HepG2 (cell line): Measurements from ENCODE around the gene SPDYE6. TPM values are rescaled to one million over a fixed set of nuclear protein-coding genes. Genes with fewer than 3 reads are reported as not detected.

Experiments used
- ATAC-seq: fragments of 200-7000 bp; cut with Tn5 transposase; 3 replicates; pipeline ENCODE4 v1.9.1; 2020; ENCODE audit warnings: mild to moderate bottlenecking, moderate library complexity
- BruUV-seq: library from RNA; stranded (reverse); fragments of 400-500 nt; replicated peaks from 2 replicates; lab custom pipeline; 2021; lab: Mats Ljungman, UMichigan
- CTCF ChIA-PET: fragments of 300-600 bp; formaldehyde crosslinking; extraction: SDS; loops from one replicate; lab custom pipeline; 2021; ENCODE audit warnings: low total read pairs, inconsistent platforms, low intra/inter-chr PET ratio; lab: Yijun Ruan, JAX
- POLR2A ChIA-PET: fragments of 350-600 bp; sonication (Branson Sonifier 250); formaldehyde crosslinking; loops from one replicate; lab custom pipeline; 2020; ENCODE audit warnings: antibody characterized with exemption, inconsistent platforms; lab: Yijun Ruan, JAX
- DNase-seq: peaks from one replicate; pipeline ENCODE4 v3.0.0-alpha.2; 2015; ENCODE audit warnings: low spot score
- FAIRE-seq: peaks from 3 replicates; lab custom pipeline; 2011; peaks lifted over from hg19 to GRCh38; lab: Jason Lieb, UNC
- H2AFZ ChIP-seq: one replicate; pipeline ENCODE4 v1.6.1; 2011; ENCODE audit warnings: low read length, inconsistent platforms
- H3K27ac ChIP-seq: fragments of 300-600 bp; 3 replicates; pipeline ENCODE4 v1.8.0; 2011; ENCODE audit warnings: mixed run types, mild to moderate bottlenecking, mixed read lengths, low read length, inconsistent platforms; ENCODE audit not compliant: insufficient read depth; ENCODE audit errors: extremely low read length
- H3K27me3 ChIP-seq, 2 experiments: fragments of 200-600 bp in 1 of 2; 2 replicates in 1 of 2; 3 replicates in 1 of 2; pipeline versions ENCODE4 v1.6.0 to v1.8.0; 2011; ENCODE audit warnings: low read length in 2 of 2, mild to moderate bottlenecking in 2 of 2, moderate library complexity in 2 of 2, inconsistent platforms in 1 of 2; ENCODE audit not compliant: insufficient read depth in 2 of 2, control insufficient read depth in 1 of 2
- H3K36me3 ChIP-seq, 2 experiments: fragments of 200-600 bp in 1 of 2; replicated peaks in 1 of 2; 2 replicates in 1 of 2; 3 replicates in 1 of 2; pipeline versions ENCODE4 v1.5.1 to v1.8.0; 2011; ENCODE audit warnings: low read length in 2 of 2, inconsistent platforms in 1 of 2; ENCODE audit not compliant: insufficient read depth in 2 of 2, control insufficient read depth in 1 of 2
- H3K4me1 ChIP-seq: 2 replicates; pipeline ENCODE4 v1.5.1; 2012; ENCODE audit warnings: low read length, inconsistent platforms; ENCODE audit not compliant: insufficient read depth
- H3K4me2 ChIP-seq: 2 replicates; pipeline ENCODE4 v1.6.0; 2011; ENCODE audit warnings: low read depth, low read length, inconsistent platforms
- H3K4me3 ChIP-seq, 3 experiments: fragments of 200-600 bp in 1 of 3; sonication (generic), shearing (Covaris generic) in 1 of 3; replicated peaks in 1 of 3; 2 replicates each; pipeline ENCODE4 v1.5.1; 2011 to 2016; ENCODE audit warnings: low read length in 3 of 3, inconsistent platforms in 2 of 3, low read depth in 2 of 3, mild to moderate bottlenecking in 2 of 3, control low read depth in 1 of 3, mixed read lengths in 1 of 3; ENCODE audit not compliant: insufficient read depth in 1 of 3
- H3K79me2 ChIP-seq: one replicate; pipeline ENCODE4 v1.6.1; 2011; ENCODE audit warnings: low read length, inconsistent platforms; ENCODE audit not compliant: insufficient read depth
- H3K9ac ChIP-seq: 2 replicates; pipeline ENCODE4 v1.6.0; 2011; ENCODE audit warnings: mild to moderate bottlenecking, low read depth, low read length, inconsistent platforms; ENCODE audit not compliant: insufficient read depth
- H3K9me3 ChIP-seq: 2 replicates; pipeline ENCODE4 v1.5.1; 2012; ENCODE audit warnings: mild to moderate bottlenecking, low read length
- H4K20me1 ChIP-seq: 2 replicates; pipeline ENCODE4 v1.6.0; 2011; ENCODE audit warnings: inconsistent platforms, mild to moderate bottlenecking, low read length, moderate library complexity; ENCODE audit not compliant: insufficient read depth
- CEBPB ChIP-seq: IDR thresholded peaks from 2 replicates; pipeline ENCODE4 v1.6.1; 2011; ENCODE audit warnings: low read depth, low read length, improper control_type of control experiment, borderline replicate concordance
- DR1 ChIP-seq: sonication (generic); formaldehyde crosslinking; IDR thresholded peaks from 2 replicates; pipeline ENCODE4 v1.8.0; 2021; ENCODE audit warnings: mild to moderate bottlenecking, missing genetic modification reagents, inconsistent platforms
- FOXK1 ChIP-seq: sonication (generic); formaldehyde crosslinking; IDR thresholded peaks from 2 replicates; pipeline ENCODE4 v1.4.0; 2020; ENCODE audit warnings: low read depth, missing genetic modification reagents, borderline replicate concordance
- GTF3A ChIP-seq: sonication (generic); formaldehyde crosslinking; conservative IDR thresholded peaks from 2 replicates; pipeline ENCODE4 v1.4.0; 2020; ENCODE audit warnings: mild to moderate bottlenecking, missing genetic modification reagents
- HIVEP1 ChIP-seq: sonication (generic); formaldehyde crosslinking; IDR thresholded peaks from 2 replicates; pipeline ENCODE4 v1.4.0; 2020; ENCODE audit warnings: mild to moderate bottlenecking, missing genetic modification reagents
- KAT2B ChIP-seq: fragments of 150-350 bp; IDR thresholded peaks from 2 replicates; pipeline ENCODE4 v1.6.1; 2014; ENCODE audit warnings: low read depth, low read length, borderline replicate concordance
- MYC ChIP-seq: sonication (generic); formaldehyde crosslinking; IDR thresholded peaks from 2 replicates; pipeline ENCODE4 v1.9.0; 2021; ENCODE audit warnings: missing genetic modification reagents, borderline replicate concordance
- MZF1 ChIP-seq: sonication (generic); formaldehyde crosslinking; IDR thresholded peaks from 2 replicates; pipeline ENCODE4 v1.8.1; 2023; ENCODE audit warnings: mild to moderate bottlenecking, missing genetic modification reagents, borderline replicate concordance
- NKX3-1 ChIP-seq: sonication (generic); formaldehyde crosslinking; IDR thresholded peaks from 2 replicates; pipeline ENCODE4 v1.5.0; 2020; ENCODE audit warnings: missing genetic modification reagents
- ZNF136 ChIP-seq: sonication (generic); formaldehyde crosslinking; IDR thresholded peaks from 2 replicates; pipeline ENCODE4 v1.8.1; 2022; ENCODE audit warnings: low read depth, mild to moderate bottlenecking, moderate library complexity, missing genetic modification reagents
- ZNF619 ChIP-seq: sonication (generic); formaldehyde crosslinking; IDR thresholded peaks from 2 replicates; pipeline ENCODE4 v1.4.0; 2020; ENCODE audit warnings: mild to moderate bottlenecking, missing genetic modification reagents
- ZNF891 ChIP-seq: sonication (generic); formaldehyde crosslinking; IDR thresholded peaks from 2 replicates; pipeline ENCODE4 v1.5.0; 2020; ENCODE audit warnings: mild to moderate bottlenecking, missing genetic modification reagents
- ZSCAN25 ChIP-seq: sonication (generic); formaldehyde crosslinking; IDR thresholded peaks from 2 replicates; pipeline ENCODE4 v1.8.0; 2022; ENCODE audit warnings: mild to moderate bottlenecking, missing genetic modification reagents
- WGBS: methylation state at CpG from one replicate; pipeline ENCODE4 v1.1.6; 2017; ENCODE audit warnings: low lambda C conversion rate; 5-methylcytosine and 5-hydroxymethylcytosine counted together
- in situ Hi-C: cut with HindIII; loops from 2 replicates; pipeline ENCODE4 v1.10.0; 2017; ENCODE audit warnings: low pct_unique_long_range_greater_than_20kb; ENCODE audit not compliant: extremely low pct_ligation_motif_present
- intact Hi-C: fragments of 100-400 bp; cut with micrococcal nuclease; formaldehyde crosslinking; loops from one replicate; pipeline ENCODE4 v1.10.0; 2022; ENCODE audit not compliant: unreplicated experiment
- polyA plus RNA-seq, 8 experiments: library from polyadenylated mRNA; depleted of rRNA in 3 of 8; stranded (reverse) in 7 of 8; unstranded in 1 of 8; fragments of >200 nt; fragmentation: Illumina TruSeq in 4 of 8; extraction: Trizol in 4 of 8; gene quantifications; 2 replicates each; pipeline versions ENCODE4 v1.2.1 to v1.2.3, GENCODE V29; 2011 to 2016; ENCODE audit warnings: low read depth in 4 of 8, missing spikeins in 1 of 8, mixed read lengths in 1 of 8; ENCODE audit not compliant: insufficient read depth in 1 of 8
- total RNA-seq, 5 experiments: library from RNA; depleted of rRNA; stranded (reverse); fragments of >200 nt; fragmentation: Illumina TruSeq; extraction: Trizol; gene quantifications; 2 replicates each; pipeline ENCODE4 v1.2.3, GENCODE V29; 2016; ENCODE audit warnings: low read depth in 1 of 5
- TF ChIP-seq, protein P1 (sequence below): sonication (generic); formaldehyde crosslinking; IDR thresholded peaks from 2 replicates; pipeline ENCODE4 v1.8.0; 2022; ENCODE audit warnings: mild to moderate bottlenecking, missing genetic modification reagents, borderline replicate concordance
- TF ChIP-seq, protein P2 (sequence below): sonication (generic); formaldehyde crosslinking; IDR thresholded peaks from 2 replicates; pipeline ENCODE4 v1.9.0; 2021; ENCODE audit warnings: missing genetic modification reagents, mild to moderate bottlenecking, borderline replicate concordance
- TF ChIP-seq, protein P3 (sequence below): sonication (generic); formaldehyde crosslinking; IDR thresholded peaks from 2 replicates; pipeline ENCODE4 v1.8.1; 2023; ENCODE audit warnings: mild to moderate bottlenecking, inconsistent platforms, moderate library complexity, missing genetic modification reagents, borderline replicate concordance

SPDYE6 gene
- total and polyA plus RNA-seq, 2 of the 13 experiments (the other 11 are each of a cell fraction or from before 2014, with no cell fraction given): 0.07 TPM; not detected in 1

DNA sequence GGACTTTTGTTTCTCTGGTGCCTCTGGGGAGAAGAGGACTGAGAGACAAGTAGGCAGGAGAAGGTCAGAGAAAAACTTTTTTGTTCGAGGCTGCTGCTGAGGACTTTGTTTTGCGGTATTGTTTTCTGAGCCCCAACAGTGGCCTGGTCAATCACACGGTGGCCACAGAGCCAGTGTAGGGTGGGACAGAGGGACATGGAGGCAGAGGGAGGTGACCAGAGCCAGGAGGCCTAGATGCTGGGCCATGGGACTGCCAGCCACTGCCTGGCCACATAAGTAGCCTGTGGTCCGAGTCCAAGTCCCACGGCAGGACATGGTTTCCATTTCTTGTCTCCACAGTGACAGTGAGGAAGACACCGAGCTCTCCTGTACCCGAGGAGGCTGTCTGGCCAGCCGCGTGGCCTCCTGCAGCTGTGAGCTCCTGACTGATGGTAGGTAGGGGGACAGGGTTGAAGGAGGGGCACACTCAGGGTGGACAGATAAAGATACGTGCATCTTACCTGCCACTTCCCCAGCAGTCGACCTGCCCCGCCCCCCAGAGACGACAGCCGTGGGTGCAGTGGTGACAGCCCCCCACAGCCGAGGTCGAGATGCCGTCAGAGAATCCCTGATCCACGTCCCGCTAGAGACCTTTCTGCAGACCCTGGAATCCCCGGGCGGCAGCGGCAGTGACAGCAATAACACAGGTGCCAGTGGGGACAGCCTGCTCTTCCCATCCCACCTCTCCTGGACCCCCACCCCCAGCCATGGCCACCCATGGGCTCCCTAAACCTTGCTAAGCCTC lies 42.1 kb downstream of the SPDYE6 start (continued):
- TF ChIP-seq, protein P1, sequence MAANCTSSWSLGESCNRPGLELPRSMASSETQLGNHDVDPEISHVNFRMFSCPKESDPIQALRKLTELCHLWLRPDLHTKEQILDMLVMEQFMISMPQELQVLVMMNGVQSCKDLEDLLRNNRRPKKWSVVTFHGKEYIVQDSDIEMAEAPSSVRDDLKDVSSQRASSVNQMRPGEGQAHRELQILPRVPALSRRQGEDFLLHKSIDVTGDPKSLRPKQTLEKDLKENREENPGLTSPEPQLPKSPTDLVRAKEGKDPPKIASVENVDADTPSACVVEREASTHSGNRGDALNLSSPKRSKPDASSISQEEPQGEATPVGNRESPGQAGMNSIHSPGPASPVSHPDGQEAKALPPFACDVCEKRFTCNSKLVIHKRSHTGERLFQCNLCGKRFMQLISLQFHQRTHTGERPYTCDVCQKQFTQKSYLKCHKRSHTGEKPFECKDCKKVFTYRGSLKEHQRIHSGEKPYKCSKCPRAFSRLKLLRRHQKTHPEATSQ (CRISPR knock-in tag): no peak
- TF ChIP-seq FOXK1: no peak
- no peak for TF ChIP-seq NKX3-1 (CRISPR knock-in tag)
- TF ChIP-seq ZSCAN25: no peak

DNA sequence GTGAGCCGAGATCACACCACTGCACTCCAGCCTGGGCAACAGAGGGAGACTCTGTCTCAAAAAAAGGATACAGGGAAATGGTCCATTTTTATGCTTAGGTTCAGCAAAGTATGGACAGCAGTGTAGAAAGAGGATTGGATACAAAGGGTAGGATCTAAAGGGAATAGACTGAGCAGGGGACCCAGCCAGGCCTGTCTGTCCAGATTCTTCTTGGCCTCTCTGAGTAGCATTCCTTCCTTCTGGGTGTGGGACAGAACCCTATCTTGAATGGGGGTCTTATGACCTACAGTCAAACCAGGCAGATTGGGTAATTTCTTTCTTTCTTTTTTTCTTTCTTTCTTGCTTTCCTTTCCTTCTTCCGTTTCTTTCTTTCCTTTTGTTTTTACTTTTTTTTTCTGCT lies 43.9 kb downstream of the SPDYE6 start:
- no peaks in the 10 kb centered on the region for H3K9me3 ChIP-seq
- 89% methylated on average over 2 of the region's 2 CpGs for WGBS
- no peak overlapping the region for H3K9ac ChIP-seq
- no peak overlapping the region for H3K4me2 ChIP-seq
- no peak for ATAC-seq
- no peaks in the 10 kb centered on the region for H3K79me2 ChIP-seq
- no TSS peak for BruUV-seq
- no peak for DNase-seq
- POLR2A ChIA-PET: no interaction called here
- in situ Hi-C loops (no loop called here), intact Hi-C loops (no loop called here)
- no peak overlapping the region for H2AFZ ChIP-seq
- H3K36me3 ChIP-seq: no peaks in the 10 kb centered on the region
- no peaks in the 10 kb centered on the region for H3K27me3 ChIP-seq
- peaks cover 7% of the 10 kb centered on the region for H3K4me1 ChIP-seq
- no peak for FAIRE-seq
- CTCF ChIA-PET: no interaction called here
- H3K27ac ChIP-seq: no peak overlapping the region
- H4K20me1 ChIP-seq: no peaks in the 10 kb centered on the region
- no peak overlapping the region for H3K4me3 ChIP-seq
- TF ChIP-seq, protein P2, sequence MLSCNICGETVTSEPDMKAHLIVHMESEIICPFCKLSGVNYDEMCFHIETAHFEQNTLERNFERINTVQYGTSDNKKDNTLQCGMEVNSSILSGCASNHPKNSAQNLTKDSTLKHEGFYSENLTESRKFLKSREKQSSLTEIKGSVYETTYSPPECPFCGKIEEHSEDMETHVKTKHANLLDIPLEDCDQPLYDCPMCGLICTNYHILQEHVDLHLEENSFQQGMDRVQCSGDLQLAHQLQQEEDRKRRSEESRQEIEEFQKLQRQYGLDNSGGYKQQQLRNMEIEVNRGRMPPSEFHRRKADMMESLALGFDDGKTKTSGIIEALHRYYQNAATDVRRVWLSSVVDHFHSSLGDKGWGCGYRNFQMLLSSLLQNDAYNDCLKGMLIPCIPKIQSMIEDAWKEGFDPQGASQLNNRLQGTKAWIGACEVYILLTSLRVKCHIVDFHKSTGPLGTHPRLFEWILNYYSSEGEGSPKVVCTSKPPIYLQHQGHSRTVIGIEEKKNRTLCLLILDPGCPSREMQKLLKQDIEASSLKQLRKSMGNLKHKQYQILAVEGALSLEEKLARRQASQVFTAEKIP (CRISPR knock-in tag): no peak
- TF ChIP-seq DR1 (CRISPR knock-in tag) (no peak), GTF3A (CRISPR knock-in tag) (no peak), ZNF619 (no peak), ZNF891 (no peak), KAT2B (no peak), HIVEP1 (no peak), ZNF136 (no peak), CEBPB (no peak), MYC (CRISPR knock-in tag) (no peak), MZF1 (no peak)
- TF ChIP-seq, protein P1 (CRISPR knock-in tag): no peak
- TF ChIP-seq, protein P3, sequence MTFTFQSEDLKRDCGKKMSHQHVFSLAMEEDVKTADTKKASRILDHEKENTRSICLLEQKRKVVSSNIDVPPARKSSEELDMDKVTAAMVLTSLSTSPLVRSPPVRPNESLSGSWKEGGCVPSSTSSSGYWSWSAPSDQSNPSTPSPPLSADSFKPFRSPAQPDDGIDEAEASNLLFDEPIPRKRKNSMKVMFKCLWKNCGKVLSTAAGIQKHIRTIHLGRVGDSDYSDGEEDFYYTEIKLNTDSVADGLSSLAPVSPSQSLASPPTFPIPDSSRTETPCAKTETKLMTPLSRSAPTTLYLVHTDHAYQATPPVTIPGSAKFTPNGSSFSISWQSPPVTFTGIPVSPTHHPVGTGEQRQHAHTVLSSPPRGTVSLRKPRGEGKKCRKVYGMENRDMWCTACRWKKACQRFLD (CRISPR knock-in tag): no peak
